IPS-20b (cell line): ENCODE data around the gene COL5A1.

Experiments
- H3K27ac ChIP-seq: one replicate; pipeline ENCODE4 v1.5.1; 2013; ENCODE audit warnings: low read length
- H3K27me3 ChIP-seq: 2 replicates; pipeline ENCODE4 v1.6.1; 2013; ENCODE audit warnings: mild to moderate bottlenecking, low read length, inconsistent platforms; ENCODE audit not compliant: insufficient read depth
- H3K36me3 ChIP-seq: 2 replicates; pipeline ENCODE4 v1.6.1; 2013; ENCODE audit warnings: low read depth, mild to moderate bottlenecking, inconsistent platforms, low read length, moderate library complexity; ENCODE audit not compliant: insufficient read depth
- H3K4me1 ChIP-seq: 2 replicates; pipeline ENCODE4 v1.6.1; 2013; ENCODE audit warnings: mild to moderate bottlenecking, control low read depth, inconsistent platforms, low read length, moderate library complexity; ENCODE audit not compliant: insufficient read depth
- H3K4me3 ChIP-seq: 2 replicates; pipeline ENCODE4 v1.5.1; 2013; ENCODE audit warnings: mild to moderate bottlenecking, low read length, inconsistent platforms
- H3K9ac ChIP-seq: 2 replicates; pipeline ENCODE4 v1.6.1; 2013; ENCODE audit warnings: low read depth, mild to moderate bottlenecking, inconsistent platforms, low read length, moderate library complexity
- H3K9me3 ChIP-seq: 2 replicates; pipeline ENCODE4 v1.6.1; 2013; ENCODE audit warnings: mild to moderate bottlenecking, low read depth, low read length, inconsistent platforms; ENCODE audit not compliant: insufficient read depth

The COL5A1 gene

GRCh38 chr9:134880484-134881312 is 239.1 kb downstream of the COL5A1 start, which contains the start of gene FCN2:
FCN2 (plus strand) TSS chr9:134880810; CDS start chr9:134880822, 12 bp downstream.
- no peaks in the 10 kb centered on the region for H3K9me3 ChIP-seq
- H3K27ac ChIP-seq, result no peak within 1 kb of the TSS
- H3K4me1 ChIP-seq, result no peaks in the 10 kb centered on the region
- H3K36me3 ChIP-seq, result no peaks in the 10 kb centered on the region
- H3K9ac ChIP-seq, result no peak within 1 kb of the TSS
- H3K27me3 ChIP-seq, result no peaks in the 10 kb centered on the region
- no peak within 1 kb of the TSS for H3K4me3 ChIP-seq

- Histone ChIP-seq H3K36me3 (no peaks in the 10 kb centered on the region), H3K4me1 (no peaks in the 10 kb centered on the region), H3K4me3 (no peak overlapping the region), H3K27ac (no peak overlapping the region), H3K9ac (no peak overlapping the region), H3K27me3 (no peaks in the 10 kb centered on the region), H3K9me3 (no peaks in the 10 kb centered on the region)
Observed at GRCh38 chr9:134881313-134881670, 239.7 kb downstream of the COL5A1 start.

GRCh38 chr9:134882204-134882785 is 240.7 kb downstream of the COL5A1 start:
- H3K4me1 ChIP-seq, result no peaks in the 10 kb centered on the region
- no peaks in the 10 kb centered on the region for H3K9me3 ChIP-seq
- no peak overlapping the region for H3K4me3 ChIP-seq
- no peak overlapping the region for H3K27ac ChIP-seq
- no peak overlapping the region for H3K9ac ChIP-seq
- H3K27me3 ChIP-seq, result no peaks in the 10 kb centered on the region
- H3K36me3 ChIP-seq, result no peaks in the 10 kb centered on the region

- Histone ChIP-seq H3K36me3 (no peaks in the 10 kb centered on the region), H3K4me3 (no peak overlapping the region), H3K27me3 (no peaks in the 10 kb centered on the region), H3K9me3 (no peaks in the 10 kb centered on the region), H3K27ac (no peak overlapping the region), H3K4me1 (no peaks in the 10 kb centered on the region), H3K9ac (no peak overlapping the region)
Observed at GRCh38 chr9:134883040-134883782, 241.6 kb downstream of the COL5A1 start.

DNA sequence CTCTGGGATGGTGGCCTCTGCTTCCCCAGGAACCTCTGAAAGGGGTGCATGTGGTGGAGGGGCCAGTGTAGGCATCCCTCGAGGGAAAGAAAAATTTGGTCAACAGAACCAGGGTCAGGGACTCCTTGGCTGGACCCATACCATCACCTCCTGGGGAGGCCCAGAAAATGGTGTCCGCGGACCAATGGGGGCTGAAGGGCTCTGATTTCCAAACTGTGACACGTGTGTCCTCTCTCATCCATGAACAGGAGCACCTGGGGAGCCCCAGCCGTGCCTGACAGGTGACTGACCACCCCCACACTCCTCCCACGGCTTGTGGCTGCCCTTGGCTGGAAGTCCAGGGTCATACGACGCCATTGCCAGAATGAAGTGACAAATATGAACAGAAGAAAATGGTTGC is 242.9 kb downstream of the COL5A1 start:
- H3K36me3 ChIP-seq, result no peaks in the 10 kb centered on the region
- H3K9me3 ChIP-seq, result no peaks in the 10 kb centered on the region
- no peak overlapping the region for H3K4me3 ChIP-seq
- H3K27me3 ChIP-seq, result no peaks in the 10 kb centered on the region
- no peaks in the 10 kb centered on the region for H3K4me1 ChIP-seq
- H3K9ac ChIP-seq, result no peak overlapping the region
- H3K27ac ChIP-seq, result no peak overlapping the region

- Histone ChIP-seq H3K9me3 (no peaks in the 10 kb centered on the region), H3K4me3 (no peak overlapping the region), H3K36me3 (no peaks in the 10 kb centered on the region), H3K27me3 (no peaks in the 10 kb centered on the region), H3K4me1 (no peaks in the 10 kb centered on the region), H3K27ac (no peak overlapping the region), H3K9ac (no peak overlapping the region)
Observed at GRCh38 chr9:134885001-134885678, 243.5 kb downstream of the COL5A1 start.

DNA sequence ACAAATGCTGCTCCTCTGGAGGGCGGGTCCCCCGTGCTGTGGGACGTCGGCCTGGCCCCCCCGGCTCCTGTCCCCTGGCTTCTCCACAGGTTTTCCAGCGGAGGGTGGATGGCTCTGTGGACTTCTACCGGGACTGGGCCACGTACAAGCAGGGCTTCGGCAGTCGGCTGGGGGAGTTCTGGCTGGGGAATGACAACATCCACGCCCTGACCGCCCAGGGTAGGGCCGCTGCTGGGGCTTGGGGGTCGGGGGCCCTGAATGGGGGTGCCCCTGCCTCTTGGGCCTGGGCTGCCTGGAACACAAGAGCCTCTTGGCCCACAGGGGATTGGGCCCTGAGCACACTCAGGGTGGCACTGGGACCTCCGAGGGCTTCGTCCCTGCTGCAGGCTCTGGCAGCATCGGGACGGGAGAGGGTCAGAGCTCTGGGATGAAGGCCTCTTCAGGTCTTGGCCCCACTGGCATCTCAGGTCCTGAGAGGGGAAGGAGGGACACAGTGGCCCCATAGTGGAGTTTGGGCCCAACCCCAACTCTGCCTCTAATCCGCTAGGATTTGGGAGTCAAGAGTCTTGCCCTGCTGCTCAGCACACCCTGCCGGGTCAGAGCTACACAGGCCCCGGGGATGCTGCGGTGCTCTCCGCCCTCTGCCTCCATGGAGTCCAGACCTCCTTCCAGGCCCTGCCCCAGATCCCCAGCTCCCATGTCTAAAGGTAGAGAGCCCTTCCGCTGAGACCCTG is 244.2 kb downstream of the COL5A1 start:
- no peaks in the 10 kb centered on the region for H3K4me1 ChIP-seq
- H3K36me3 ChIP-seq, result no peaks in the 10 kb centered on the region
- no peaks in the 10 kb centered on the region for H3K27me3 ChIP-seq
- no peak overlapping the region for H3K27ac ChIP-seq
- no peak overlapping the region for H3K4me3 ChIP-seq
- H3K9me3 ChIP-seq, result no peaks in the 10 kb centered on the region
- no peak overlapping the region for H3K9ac ChIP-seq

DNA sequence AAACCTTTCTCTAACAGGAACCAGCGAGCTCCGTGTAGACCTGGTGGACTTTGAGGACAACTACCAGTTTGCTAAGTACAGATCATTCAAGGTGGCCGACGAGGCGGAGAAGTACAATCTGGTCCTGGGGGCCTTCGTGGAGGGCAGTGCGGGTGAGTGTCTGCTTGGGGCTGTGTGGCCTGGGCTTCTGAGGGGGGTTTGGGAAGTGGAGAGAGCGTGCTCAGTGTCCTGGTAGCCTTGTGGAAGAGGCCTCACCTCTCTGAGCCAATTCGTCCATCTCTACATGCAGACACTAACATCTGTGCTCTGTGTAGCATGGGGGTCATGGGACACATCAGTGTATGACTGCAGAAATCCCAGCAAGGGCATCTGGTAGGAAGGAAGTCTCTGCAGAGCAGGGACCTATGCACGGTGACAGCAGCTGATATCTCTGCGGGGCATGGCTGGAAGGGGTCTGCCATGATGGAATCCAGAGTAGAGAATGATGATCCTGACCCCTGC is 244.9 kb downstream of the COL5A1 start:
- Histone ChIP-seq H3K4me3 (no peak overlapping the region), H3K27ac (no peak overlapping the region), H3K9me3 (no peaks in the 10 kb centered on the region), H3K9ac (no peak overlapping the region), H3K36me3 (no peaks in the 10 kb centered on the region), H3K4me1 (no peaks in the 10 kb centered on the region), H3K27me3 (no peaks in the 10 kb centered on the region)

DNA sequence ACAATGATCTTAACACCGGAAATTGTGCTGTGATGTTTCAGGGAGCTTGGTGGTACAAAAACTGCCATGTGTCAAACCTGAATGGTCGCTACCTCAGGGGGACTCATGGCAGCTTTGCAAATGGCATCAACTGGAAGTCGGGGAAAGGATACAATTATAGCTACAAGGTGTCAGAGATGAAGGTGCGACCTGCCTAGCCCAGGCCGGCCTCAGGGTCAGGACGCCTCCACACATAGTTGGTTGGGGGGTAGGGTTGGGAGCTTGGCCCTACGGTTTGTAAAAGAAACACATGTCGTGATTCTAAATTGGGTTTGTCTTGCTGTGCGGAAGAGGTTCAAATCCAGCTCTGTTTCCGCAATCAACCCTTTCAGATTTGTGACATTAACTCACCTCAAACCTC is 245.6 kb downstream of the COL5A1 start:
- Histone ChIP-seq H3K36me3 (no peaks in the 10 kb centered on the region), H3K9me3 (no peaks in the 10 kb centered on the region), H3K9ac (no peak overlapping the region), H3K27ac (no peak overlapping the region), H3K4me3 (no peak overlapping the region), H3K4me1 (no peaks in the 10 kb centered on the region), H3K27me3 (no peaks in the 10 kb centered on the region)

GRCh38 chr9:134887686-134888602 is 246.3 kb downstream of the COL5A1 start:
- no peaks in the 10 kb centered on the region for H3K4me1 ChIP-seq
- H3K9ac ChIP-seq, result no peak overlapping the region
- H3K27me3 ChIP-seq, result no peaks in the 10 kb centered on the region
- H3K36me3 ChIP-seq, result no peaks in the 10 kb centered on the region
- no peaks in the 10 kb centered on the region for H3K9me3 ChIP-seq
- H3K27ac ChIP-seq, result no peak overlapping the region
- no peak overlapping the region for H3K4me3 ChIP-seq
